ENCODE measurements around the gene EMC1. TPM values are rescaled to one million over a fixed set of nuclear protein-coding genes. Genes with fewer than 3 reads are reported as not detected.
"Not testable (repeated sequence)": the region's sequence is repeated elsewhere in the genome, so short reads cannot be mapped to it uniquely, and the experiment has no call there.

Gene EMC1
- total RNA-seq, 2 experiments from 2014 or later, result 41.3 to 50.1 TPM

DNA sequence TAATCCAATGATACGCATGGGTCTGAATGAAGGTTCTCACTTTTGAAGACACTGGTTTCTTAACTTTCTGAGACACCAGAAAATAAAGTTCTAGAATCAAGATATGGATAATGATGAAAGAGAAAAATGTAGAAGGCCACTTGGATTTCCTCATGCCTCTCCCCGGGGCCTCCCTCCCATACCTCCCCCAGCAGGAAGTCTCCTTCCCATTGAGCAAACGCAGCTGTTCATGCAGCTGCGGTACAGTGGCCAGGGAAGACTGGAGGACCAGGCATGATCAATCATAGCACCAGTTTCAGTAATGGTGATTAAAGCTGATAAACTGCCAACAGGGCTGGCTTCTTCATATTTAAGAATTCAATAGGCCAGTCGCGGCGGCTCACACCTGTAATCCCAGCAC is 30.3 kb downstream of the EMC1 start:
- H3K4me2 ChIP-seq (ENCODE audit: low read length), result no peak overlapping the region
- H3K9me3 ChIP-seq (ENCODE audit: low read length), result no peaks in the 10 kb centered on the region
- TF ChIP-seq EZH2phosphoT487 (IDR thresholded peaks at IDR 0.05; ENCODE audit: borderline replicate concordance, low read depth, low read length), result no peak
- TF ChIP-seq, protein P1, sequence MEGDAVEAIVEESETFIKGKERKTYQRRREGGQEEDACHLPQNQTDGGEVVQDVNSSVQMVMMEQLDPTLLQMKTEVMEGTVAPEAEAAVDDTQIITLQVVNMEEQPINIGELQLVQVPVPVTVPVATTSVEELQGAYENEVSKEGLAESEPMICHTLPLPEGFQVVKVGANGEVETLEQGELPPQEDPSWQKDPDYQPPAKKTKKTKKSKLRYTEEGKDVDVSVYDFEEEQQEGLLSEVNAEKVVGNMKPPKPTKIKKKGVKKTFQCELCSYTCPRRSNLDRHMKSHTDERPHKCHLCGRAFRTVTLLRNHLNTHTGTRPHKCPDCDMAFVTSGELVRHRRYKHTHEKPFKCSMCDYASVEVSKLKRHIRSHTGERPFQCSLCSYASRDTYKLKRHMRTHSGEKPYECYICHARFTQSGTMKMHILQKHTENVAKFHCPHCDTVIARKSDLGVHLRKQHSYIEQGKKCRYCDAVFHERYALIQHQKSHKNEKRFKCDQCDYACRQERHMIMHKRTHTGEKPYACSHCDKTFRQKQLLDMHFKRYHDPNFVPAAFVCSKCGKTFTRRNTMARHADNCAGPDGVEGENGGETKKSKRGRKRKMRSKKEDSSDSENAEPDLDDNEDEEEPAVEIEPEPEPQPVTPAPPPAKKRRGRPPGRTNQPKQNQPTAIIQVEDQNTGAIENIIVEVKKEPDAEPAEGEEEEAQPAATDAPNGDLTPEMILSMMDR (conservative IDR thresholded peaks at IDR 0.05; ENCODE audit: low read length), result no peak
- no TSS peak for BruUV-seq (replicated peaks)
- peaks cover 18% of the 10 kb centered on the region; the same call in 1 of the 2 replicates for H3K79me2 ChIP-seq (ENCODE audit: insufficient read depth, low read depth, low read length)
- no peak overlapping the region for H3K4me3 ChIP-seq (ENCODE audit: low read depth, low read length, poor library complexity, severe bottlenecking)
- ChIA-PET POLR2A (no interaction called here), CTCF (ENCODE audit: unreplicated experiment) (interaction anchor here (0.5 kb wide), 1 partner anchor 110 kb away, joined by 3 read pairs; no protein-coding TSS in a partner anchor)
- H3K27ac ChIP-seq (ENCODE audit: low read depth, low read length, poor library complexity, severe bottlenecking), result no peak overlapping the region
- DNase-seq (ENCODE audit: low spot score), result no peak
- H2AFZ ChIP-seq (ENCODE audit: low read length), result no peak overlapping the region
- no peaks in the 10 kb centered on the region for H4K20me1 ChIP-seq (ENCODE audit: insufficient read depth, low read length)
- peaks cover 100% of the 10 kb centered on the region for H3K36me3 ChIP-seq (ENCODE audit: insufficient read depth, low read length)
- no peaks in the 10 kb centered on the region for H3K9me2 ChIP-seq (ENCODE audit: insufficient read depth, low read length)
- no peaks in the 10 kb centered on the region for H3K4me1 ChIP-seq (ENCODE audit: insufficient read depth, low read length, poor library complexity, severe bottlenecking)
- intact Hi-C loops (cut with micrococcal nuclease; ENCODE audit: unreplicated experiment), result no loop called here

DNA sequence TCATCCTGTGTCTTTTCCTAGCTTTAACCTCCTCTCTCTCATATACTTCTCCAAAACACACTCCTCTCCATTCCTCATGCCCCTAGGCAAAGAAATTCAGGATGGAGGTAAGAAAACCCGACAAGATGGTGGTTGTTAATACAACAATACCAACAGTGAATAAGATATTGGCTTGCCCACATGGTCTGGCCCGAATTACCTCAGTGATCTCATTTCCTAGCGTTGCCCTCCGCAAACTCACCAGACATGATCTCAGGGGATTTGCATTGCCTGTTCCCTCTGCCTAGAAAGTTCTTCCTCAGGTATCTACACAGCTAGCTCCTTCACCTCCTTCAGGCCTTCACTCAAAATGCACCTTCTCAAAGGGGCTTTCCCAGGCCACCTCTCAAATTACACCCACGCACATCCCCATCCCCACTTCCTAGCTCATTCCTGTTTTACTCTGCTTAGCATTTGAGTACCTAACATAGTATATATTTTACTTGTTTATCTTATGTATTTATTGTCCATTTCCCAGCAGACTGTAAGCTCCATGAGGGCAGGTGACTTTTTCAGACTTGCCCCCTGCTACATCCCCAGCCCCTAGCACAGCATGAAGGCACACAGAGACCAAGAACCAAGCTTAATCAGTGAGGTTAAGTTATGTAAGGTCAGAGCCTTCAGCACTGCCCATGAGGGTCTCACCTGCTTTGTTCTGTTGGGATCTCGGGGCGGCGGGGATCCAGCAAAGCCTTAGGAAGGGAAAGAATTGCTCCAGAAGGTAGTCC is 31.1 kb downstream of the EMC1 start:
- H3K4me3 ChIP-seq (ENCODE audit: low read depth, low read length, poor library complexity, severe bottlenecking), result no peak overlapping the region
- H4K20me1 ChIP-seq (ENCODE audit: insufficient read depth, low read length), result no peaks in the 10 kb centered on the region
- CTCF ChIA-PET (ENCODE audit: unreplicated experiment), result interaction anchor here (0.5 kb wide), 1 partner anchor 110 kb away, joined by 3 read pairs; no protein-coding TSS in a partner anchor
- no peak overlapping the region for H3K4me2 ChIP-seq (ENCODE audit: low read length)
- H3K36me3 ChIP-seq (ENCODE audit: insufficient read depth, low read length), result peaks cover 100% of the 10 kb centered on the region
- H3K4me1 ChIP-seq (ENCODE audit: insufficient read depth, low read length, poor library complexity, severe bottlenecking), result no peaks in the 10 kb centered on the region
- no peaks in the 10 kb centered on the region for H3K9me3 ChIP-seq (ENCODE audit: low read length)
- no peak overlapping the region for H3K27ac ChIP-seq (ENCODE audit: low read depth, low read length, poor library complexity, severe bottlenecking)
- no peak for DNase-seq (ENCODE audit: low spot score)
- intact Hi-C loops (cut with micrococcal nuclease; ENCODE audit: unreplicated experiment), result no loop called here
- no peak overlapping the region for H2AFZ ChIP-seq (ENCODE audit: low read length)
- H3K79me2 ChIP-seq (ENCODE audit: insufficient read depth, low read depth, low read length), result peaks cover 22% of the 10 kb centered on the region; the same call in 1 of the 2 replicates
- POLR2A ChIA-PET, result interaction anchor here (1.2 kb wide), 1 partner anchor 9 kb away, joined by 3 read pairs; no protein-coding TSS in a partner anchor
- no TSS peak for BruUV-seq (replicated peaks)
- TF ChIP-seq EZH2phosphoT487 (IDR thresholded peaks at IDR 0.05; ENCODE audit: borderline replicate concordance, low read depth, low read length), result no peak
- TF ChIP-seq, protein P1 (conservative IDR thresholded peaks at IDR 0.05; ENCODE audit: low read length), result no peak
- no peaks in the 10 kb centered on the region for H3K9me2 ChIP-seq (ENCODE audit: insufficient read depth, low read length)

DNA sequence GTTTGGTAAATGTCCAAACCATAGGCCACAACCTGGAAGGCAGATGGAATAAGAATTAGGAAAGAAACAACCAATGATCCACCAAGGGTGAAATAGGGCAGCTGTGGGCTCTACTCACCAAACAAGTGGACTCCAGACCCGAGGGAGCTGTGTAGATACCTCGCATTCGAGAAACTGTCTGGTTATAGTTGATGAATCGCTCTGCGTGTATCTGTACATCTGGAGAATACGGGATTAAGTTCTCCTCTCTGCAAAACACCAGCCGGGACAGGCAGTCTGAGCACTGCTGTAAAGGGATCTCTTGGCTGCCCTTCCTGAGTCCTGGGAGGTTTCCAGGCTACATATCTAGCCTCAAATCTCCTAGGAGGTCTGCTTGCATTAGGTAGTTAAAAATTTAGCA is 31.9 kb downstream of the EMC1 start:
- no peak overlapping the region for H2AFZ ChIP-seq (ENCODE audit: low read length)
- no peak overlapping the region for H3K4me3 ChIP-seq (ENCODE audit: low read depth, low read length, poor library complexity, severe bottlenecking)
- H3K79me2 ChIP-seq (ENCODE audit: insufficient read depth, low read depth, low read length), result peaks cover 28% of the 10 kb centered on the region; the same call in 1 of the 2 replicates
- BruUV-seq (replicated peaks), result no TSS peak
- ChIA-PET POLR2A (interaction anchor here (1.2 kb wide), 1 partner anchor 8 kb away, joined by 3 read pairs; no protein-coding TSS in a partner anchor), CTCF (ENCODE audit: unreplicated experiment) (no interaction called here)
- H3K4me2 ChIP-seq (ENCODE audit: low read length), result no peak overlapping the region
- no peaks in the 10 kb centered on the region for H3K9me2 ChIP-seq (ENCODE audit: insufficient read depth, low read length)
- H4K20me1 ChIP-seq (ENCODE audit: insufficient read depth, low read length), result no peaks in the 10 kb centered on the region
- no peak overlapping the region for H3K27ac ChIP-seq (ENCODE audit: low read depth, low read length, poor library complexity, severe bottlenecking)
- no peak for TF ChIP-seq EZH2phosphoT487 (IDR thresholded peaks at IDR 0.05; ENCODE audit: borderline replicate concordance, low read depth, low read length)
- TF ChIP-seq, protein P1 (conservative IDR thresholded peaks at IDR 0.05; ENCODE audit: low read length), result no peak
- DNase-seq (ENCODE audit: low spot score), result no peak
- peaks cover 100% of the 10 kb centered on the region for H3K36me3 ChIP-seq (ENCODE audit: insufficient read depth, low read length)
- intact Hi-C loops (cut with micrococcal nuclease; ENCODE audit: unreplicated experiment), result no loop called here
- H3K4me1 ChIP-seq (ENCODE audit: insufficient read depth, low read length, poor library complexity, severe bottlenecking), result no peaks in the 10 kb centered on the region
- no peaks in the 10 kb centered on the region for H3K9me3 ChIP-seq (ENCODE audit: low read length)

DNA sequence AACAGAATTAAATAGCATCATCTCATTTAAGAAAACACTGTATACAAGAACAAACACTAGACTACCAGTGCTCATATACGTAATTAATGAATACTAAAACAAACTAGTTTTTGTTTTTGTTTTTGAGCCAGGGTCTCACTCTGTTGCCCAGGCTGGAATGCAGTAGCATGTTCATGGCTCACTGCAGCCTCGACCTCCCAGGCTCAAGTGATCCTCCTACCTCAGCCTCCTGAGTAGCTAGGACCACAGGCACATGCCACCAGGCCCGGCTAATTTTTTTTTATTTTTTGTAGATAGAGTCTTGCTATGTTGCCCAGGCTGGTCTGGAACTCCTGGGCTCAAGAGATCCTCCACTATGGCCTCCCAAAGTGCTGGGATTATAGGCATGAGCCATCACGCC is 34.7 kb downstream of the EMC1 start:
- Histone ChIP-seq H3K4me1 (ENCODE audit: insufficient read depth, low read length, poor library complexity, severe bottlenecking) (peaks cover 19% of the 10 kb centered on the region), H3K36me3 (ENCODE audit: insufficient read depth, low read length) (peaks cover 97% of the 10 kb centered on the region), H3K79me2 (ENCODE audit: insufficient read depth, low read depth, low read length) (peaks cover 57% of the 10 kb centered on the region)
- intact Hi-C loops (cut with micrococcal nuclease; ENCODE audit: unreplicated experiment); H3K4me3 ChIP-seq (ENCODE audit: low read depth, low read length, poor library complexity, severe bottlenecking); DNase-seq (ENCODE audit: low spot score); H3K9me2 ChIP-seq (ENCODE audit: insufficient read depth, low read length); H3K9me3 ChIP-seq (ENCODE audit: low read length); H4K20me1 ChIP-seq (ENCODE audit: insufficient read depth, low read length); H2AFZ ChIP-seq (ENCODE audit: low read length); H3K4me2 ChIP-seq (ENCODE audit: low read length); BruUV-seq (replicated peaks); H3K27ac ChIP-seq (ENCODE audit: low read depth, low read length, poor library complexity, severe bottlenecking); CTCF ChIA-PET (ENCODE audit: unreplicated experiment); POLR2A ChIA-PET: not testable (repeated sequence)

Measured in OCI-LY7 (cell line).